OCI-LY1 (cell line): Measurements from ENCODE around the gene CIRBP.
"Not testable (repeated sequence)": the region's sequence is repeated elsewhere in the genome, so short reads cannot be mapped to it uniquely, and the experiment has no call there.

Source experiments
- H2AFZ ChIP-seq: fragments of 200-600 bp; sonication (generic), shearing (Covaris generic); 2 replicates; pipeline ENCODE4 v1.6.0; 2014; ENCODE audit warnings: antibody characterized with exemption, mild to moderate bottlenecking, low read length
- H3F3A ChIP-seq: fragments of 200-600 bp; sonication (generic), shearing (Covaris generic); 2 replicates; pipeline ENCODE4 v1.6.0; 2014; ENCODE audit warnings: mild to moderate bottlenecking, antibody characterized with exemption, low read length, moderate library complexity; ENCODE audit not compliant: insufficient read depth
- H3K27ac ChIP-seq: fragments of 200-600 bp; sonication (generic); 2 replicates; pipeline ENCODE4 v1.5.1; 2014; ENCODE audit warnings: low read length, mixed run types, mild to moderate bottlenecking, low read depth; ENCODE audit not compliant: poor library complexity, severe bottlenecking
- H3K27me3 ChIP-seq: fragments of 200-600 bp; sonication (generic); 2 replicates; pipeline ENCODE4 v1.6.0; 2014; ENCODE audit warnings: antibody characterized with exemption, mild to moderate bottlenecking, low read length, moderate library complexity; ENCODE audit not compliant: insufficient read depth
- H3K36me3 ChIP-seq: fragments of 200-600 bp; sonication (generic); 2 replicates; pipeline ENCODE4 v1.6.1; 2014; ENCODE audit warnings: mild to moderate bottlenecking, antibody characterized with exemption, low read length, moderate library complexity, mixed read lengths; ENCODE audit not compliant: insufficient read depth
- H3K4me1 ChIP-seq: fragments of 200-600 bp; sonication (generic); 2 replicates; pipeline ENCODE4 v1.5.1; 2014; ENCODE audit warnings: mild to moderate bottlenecking, low read length, moderate library complexity; ENCODE audit not compliant: insufficient read depth, severe bottlenecking
- H3K4me2 ChIP-seq: fragments of 200-600 bp; sonication (generic), shearing (Covaris generic); 2 replicates; pipeline ENCODE4 v1.6.1; 2014; ENCODE audit warnings: low read length
- H3K4me3 ChIP-seq: fragments of 200-600 bp; sonication (generic); 2 replicates; pipeline ENCODE4 v1.5.1; 2014; ENCODE audit warnings: low read length, low read depth, mild to moderate bottlenecking, mixed read lengths; ENCODE audit not compliant: poor library complexity, severe bottlenecking
- H3K79me2 ChIP-seq: fragments of 200-600 bp; shearing (Covaris generic); 2 replicates; pipeline ENCODE4 v1.6.1; 2016; ENCODE audit warnings: mixed run types, low read length, mixed read lengths; ENCODE audit not compliant: insufficient read depth
- H3K9ac ChIP-seq: fragments of 200-600 bp; sonication (generic), shearing (Covaris generic); 2 replicates; pipeline ENCODE4 v1.6.1; 2014; ENCODE audit warnings: mild to moderate bottlenecking, low read length, mixed read lengths
- H3K9me2 ChIP-seq: fragments of 200-600 bp; sonication (generic), shearing (Covaris generic); 2 replicates; pipeline ENCODE4 v1.6.1; 2014; ENCODE audit warnings: low read depth, mild to moderate bottlenecking, low read length, mixed read lengths
- H3K9me3 ChIP-seq: fragments of 200-600 bp; shearing (Covaris generic); 2 replicates; pipeline ENCODE4 v1.6.1; 2014; ENCODE audit warnings: low read length, mixed read lengths
- H4K20me1 ChIP-seq: fragments of 200-600 bp; sonication (generic), shearing (Covaris generic); 2 replicates; pipeline ENCODE4 v1.6.0; 2016; ENCODE audit warnings: mild to moderate bottlenecking, low read length; ENCODE audit not compliant: insufficient read depth
- EZH2 ChIP-seq: fragments of 200-600 bp; sonication (generic), shearing (Covaris generic); IDR thresholded peaks from 2 replicates; pipeline ENCODE4 v1.8.0; 2017; ENCODE audit warnings: borderline replicate concordance, mixed run types, mild to moderate bottlenecking, antibody characterized with exemption, low read length, moderate library complexity, mixed read lengths
- TF ChIP-seq, protein P1 (sequence below): fragments of 200-600 bp; sonication (generic), shearing (Covaris generic); IDR thresholded peaks from 2 replicates; pipeline ENCODE4 v1.5.1; 2017; ENCODE audit warnings: mild to moderate bottlenecking, antibody characterized with exemption, low read length, moderate library complexity, mixed read lengths

CIRBP gene

DNA sequence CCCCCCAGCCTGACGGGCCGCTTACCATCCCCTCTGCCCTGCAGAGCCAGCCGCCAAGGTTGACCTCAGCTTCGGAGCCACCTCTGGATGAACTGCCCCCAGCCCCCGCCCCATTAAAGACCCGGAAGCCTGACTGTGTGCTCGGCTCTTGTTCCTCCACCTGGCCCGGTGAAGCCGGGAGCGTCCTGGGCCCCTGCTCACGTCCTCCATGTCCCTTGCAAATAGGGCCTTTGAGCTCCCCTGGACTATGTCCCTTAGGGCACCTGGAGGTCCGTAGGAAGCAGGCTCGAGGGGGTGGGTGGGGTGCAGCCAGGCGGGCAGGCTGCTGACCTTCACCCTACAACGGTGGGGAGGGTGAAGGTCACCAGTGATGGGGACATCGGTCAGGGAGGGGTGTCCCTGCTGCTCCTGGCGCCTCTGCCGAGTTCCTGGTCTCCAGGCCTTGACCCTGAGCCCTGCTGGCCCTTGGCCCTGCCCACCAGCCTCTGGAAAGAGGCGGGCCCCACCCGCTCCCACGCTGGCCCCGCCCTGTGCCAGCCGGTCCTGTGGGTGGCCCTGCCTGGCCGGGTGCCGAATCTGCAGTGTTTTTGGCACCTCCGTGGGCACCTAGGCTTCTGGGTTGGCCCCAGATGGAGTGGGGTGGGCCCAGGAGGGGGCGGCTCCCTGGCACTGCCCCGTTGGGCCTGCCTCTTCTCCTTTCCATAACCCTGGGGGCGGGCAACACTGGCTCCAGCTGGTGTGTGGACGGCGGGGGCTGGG lies 24.3 kb upstream of the CIRBP start:
- Histone ChIP-seq H3K9ac (peak overlapping the region; percentile 60), H3K27me3 (no peaks in the 10 kb centered on the region), H3K9me2 (no peaks in the 10 kb centered on the region), H3K4me2 (peak overlapping the region; percentile 92), H3K9me3 (no peaks in the 10 kb centered on the region), H2AFZ (no peak overlapping the region), H3K79me2 (no peaks in the 10 kb centered on the region), H3F3A (no peaks in the 10 kb centered on the region), H3K36me3 (peaks cover 5% of the 10 kb centered on the region; the same call in 1 of the 2 replicates), H3K4me1 (peaks cover 46% of the 10 kb centered on the region), H3K27ac (peak overlapping the region; percentile 71), H3K4me3 (peak overlapping the region; percentile 50), H4K20me1 (no peaks in the 10 kb centered on the region)
- TF ChIP-seq, protein P1, sequence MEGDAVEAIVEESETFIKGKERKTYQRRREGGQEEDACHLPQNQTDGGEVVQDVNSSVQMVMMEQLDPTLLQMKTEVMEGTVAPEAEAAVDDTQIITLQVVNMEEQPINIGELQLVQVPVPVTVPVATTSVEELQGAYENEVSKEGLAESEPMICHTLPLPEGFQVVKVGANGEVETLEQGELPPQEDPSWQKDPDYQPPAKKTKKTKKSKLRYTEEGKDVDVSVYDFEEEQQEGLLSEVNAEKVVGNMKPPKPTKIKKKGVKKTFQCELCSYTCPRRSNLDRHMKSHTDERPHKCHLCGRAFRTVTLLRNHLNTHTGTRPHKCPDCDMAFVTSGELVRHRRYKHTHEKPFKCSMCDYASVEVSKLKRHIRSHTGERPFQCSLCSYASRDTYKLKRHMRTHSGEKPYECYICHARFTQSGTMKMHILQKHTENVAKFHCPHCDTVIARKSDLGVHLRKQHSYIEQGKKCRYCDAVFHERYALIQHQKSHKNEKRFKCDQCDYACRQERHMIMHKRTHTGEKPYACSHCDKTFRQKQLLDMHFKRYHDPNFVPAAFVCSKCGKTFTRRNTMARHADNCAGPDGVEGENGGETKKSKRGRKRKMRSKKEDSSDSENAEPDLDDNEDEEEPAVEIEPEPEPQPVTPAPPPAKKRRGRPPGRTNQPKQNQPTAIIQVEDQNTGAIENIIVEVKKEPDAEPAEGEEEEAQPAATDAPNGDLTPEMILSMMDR: no peak
- no peak for TF ChIP-seq EZH2

- H3K79me2 ChIP-seq: no peaks in the 10 kb centered on the region
- no peak overlapping the region; the same call in 1 of the 2 replicates for H3K9ac ChIP-seq
- TF ChIP-seq, protein P1: no peak
- TF ChIP-seq EZH2: no peak
- H3K4me2 ChIP-seq: peak overlapping the region; percentile 92; the same call in 1 of the 2 replicates
- no peaks in the 10 kb centered on the region for H3K9me2 ChIP-seq
- H4K20me1 ChIP-seq: no peaks in the 10 kb centered on the region
- no peaks in the 10 kb centered on the region for H3F3A ChIP-seq
- peaks cover 5% of the 10 kb centered on the region; the same call in 1 of the 2 replicates for H3K36me3 ChIP-seq
- H3K27me3 ChIP-seq: no peaks in the 10 kb centered on the region
- H3K27ac ChIP-seq: peak overlapping the region; percentile 20
- peaks cover 42% of the 10 kb centered on the region for H3K4me1 ChIP-seq
- H3K9me3 ChIP-seq: no peaks in the 10 kb centered on the region
- peak overlapping the region; percentile 50 for H3K4me3 ChIP-seq
- H2AFZ ChIP-seq: no peak overlapping the region
These were observed 23.5 kb upstream of the CIRBP start for GRCh38 chr19:1245494-1246264.

DNA sequence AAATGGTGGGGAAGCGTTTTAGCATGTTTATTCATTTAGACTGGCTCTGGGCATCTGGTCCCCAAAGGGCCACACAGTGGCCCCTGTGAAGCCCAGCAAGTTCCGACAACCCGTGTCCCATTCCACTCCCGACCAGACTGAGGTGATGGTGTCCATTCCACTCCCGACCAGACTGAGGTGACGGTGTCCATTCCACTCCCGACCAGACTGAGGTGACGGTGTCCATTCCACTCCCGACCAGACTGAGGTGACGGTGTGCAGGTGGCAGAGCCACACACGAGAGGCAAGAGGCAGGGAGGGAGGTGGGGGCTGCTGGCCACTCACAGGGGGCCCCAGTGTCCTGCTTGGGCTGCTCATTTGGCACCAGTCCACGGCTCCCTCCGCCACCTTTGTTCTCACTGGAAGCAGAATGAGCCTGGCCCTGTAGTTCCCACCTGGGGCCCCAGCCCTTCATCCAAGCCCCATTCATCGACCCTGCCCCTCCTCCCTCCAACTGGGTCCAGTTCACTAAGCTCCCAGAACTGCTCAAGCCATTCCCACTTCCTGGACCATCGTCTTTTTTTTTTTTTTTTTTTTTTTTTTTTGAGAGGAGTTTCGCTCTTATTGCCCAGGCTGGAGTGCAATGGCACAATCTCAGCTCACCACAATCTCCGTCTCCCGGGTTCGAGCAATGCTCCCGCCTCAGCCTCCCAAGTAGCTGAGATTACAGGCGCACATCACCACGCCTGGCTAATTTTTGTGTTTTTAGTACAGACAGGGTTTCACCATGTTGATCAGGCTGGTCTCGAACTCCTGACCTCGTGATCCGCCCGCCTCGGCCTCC lies 22.7 kb upstream of the CIRBP start:
- H3K9ac ChIP-seq, H3K4me2 ChIP-seq, H3K36me3 ChIP-seq, H3K27me3 ChIP-seq, H4K20me1 ChIP-seq, H3K4me3 ChIP-seq, H2AFZ ChIP-seq, H3F3A ChIP-seq, H3K79me2 ChIP-seq, H3K9me3 ChIP-seq, H3K9me2 ChIP-seq: not testable (repeated sequence)
- H3K4me1 ChIP-seq: peaks cover 37% of the 10 kb centered on the region
- H3K27ac ChIP-seq: peak overlapping the region; percentile 20
